ENCODE results near the gene TUT4.

TUT4 gene

DNA sequence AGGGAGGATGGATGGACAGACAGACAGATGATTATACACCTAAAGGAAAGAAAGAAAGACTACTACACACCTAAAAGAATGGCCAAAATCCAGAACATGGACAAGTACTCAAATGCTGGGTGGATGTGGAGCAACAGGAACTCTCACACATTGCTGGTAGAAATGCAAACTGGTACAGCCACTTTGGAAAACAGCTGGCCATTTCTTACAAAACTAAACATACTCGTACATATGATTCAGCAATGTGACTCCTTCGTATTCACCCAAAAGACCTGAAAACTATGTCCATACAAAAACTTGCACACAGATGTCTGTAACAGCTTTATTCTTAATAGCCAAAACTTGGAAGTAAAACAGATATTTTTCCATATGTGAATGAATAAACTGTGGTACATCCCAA lies 97.2 kb downstream of the TUT4 start:
- DNase-seq = no peak

DNA sequence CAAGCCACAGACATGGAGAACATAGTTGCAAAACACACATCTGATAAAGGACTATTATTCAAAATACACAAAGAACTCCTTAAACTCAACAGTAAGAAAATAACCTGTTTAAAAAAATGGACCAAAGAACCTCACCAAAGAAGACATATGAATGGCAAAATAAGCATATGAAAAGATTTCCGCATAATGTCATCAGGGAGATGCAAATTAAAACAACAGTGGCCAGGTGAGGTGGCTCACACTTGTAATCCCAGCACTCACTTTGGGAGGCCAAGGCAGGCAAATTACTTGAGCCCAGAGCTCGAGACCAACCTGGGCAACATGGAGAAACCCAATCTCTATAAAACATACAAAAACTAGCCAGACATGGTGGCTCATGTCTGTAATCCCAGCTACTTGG lies 98.1 kb downstream of the TUT4 start:
- no peak for DNase-seq

DNA sequence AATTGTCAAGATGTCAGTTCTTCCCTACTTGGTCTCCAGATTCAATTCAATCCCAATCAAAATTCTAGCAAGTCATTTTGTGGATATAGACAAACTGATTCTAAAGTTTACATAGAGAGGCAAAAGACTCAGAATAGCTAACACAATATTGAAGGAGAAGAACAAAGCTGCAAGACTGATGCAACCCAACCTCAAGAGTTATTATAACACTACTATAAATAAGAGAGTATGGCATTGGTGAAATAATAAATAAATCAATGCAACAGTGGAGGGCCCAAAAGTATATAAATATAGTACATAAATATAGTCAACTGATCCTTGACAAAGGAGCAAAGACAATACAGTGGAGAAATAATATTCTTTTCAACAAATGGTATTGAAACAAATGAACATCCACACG lies 98.8 kb downstream of the TUT4 start:
- DNase-seq = no peak

DNA sequence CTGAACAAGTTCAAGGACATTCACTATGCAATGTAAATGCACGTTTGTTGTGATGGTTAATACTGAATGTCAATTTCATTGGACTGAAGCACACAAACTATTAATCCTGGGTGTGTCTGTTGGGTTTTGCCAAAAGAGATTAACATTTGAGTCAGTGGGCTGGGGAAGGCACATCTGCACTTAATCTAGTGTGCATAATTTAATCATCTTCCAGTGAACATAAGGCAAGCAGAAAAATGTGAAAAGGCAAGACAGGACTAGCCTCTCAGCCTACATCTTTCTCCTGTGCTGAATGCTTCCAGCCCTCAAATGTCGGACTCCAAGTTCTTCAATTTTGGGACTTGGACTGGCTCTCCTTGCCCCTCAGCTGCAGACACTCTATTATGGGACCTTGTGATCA lies 108.4 kb downstream of the TUT4 start:
- no peak for DNase-seq

DNA sequence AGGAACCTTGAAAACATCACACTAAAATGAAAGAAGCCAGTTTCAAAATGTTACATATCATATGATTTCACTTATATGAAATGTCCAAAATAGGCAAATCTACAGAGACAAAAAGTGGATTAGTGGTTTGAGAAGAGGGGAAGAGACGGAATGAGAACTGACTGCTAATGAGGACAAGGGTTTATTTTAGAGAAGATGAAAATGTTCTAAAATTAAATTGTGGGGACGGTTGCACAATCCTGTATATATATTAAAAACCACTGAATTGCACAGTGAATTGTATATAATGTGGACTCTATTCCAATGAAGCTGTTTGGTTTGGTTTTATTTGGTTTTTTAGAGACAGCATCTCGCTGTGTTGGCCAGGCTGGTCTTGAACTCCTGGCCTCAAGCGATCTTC lies 112.9 kb downstream of the TUT4 start:
- DNase-seq = no peak

DNA sequence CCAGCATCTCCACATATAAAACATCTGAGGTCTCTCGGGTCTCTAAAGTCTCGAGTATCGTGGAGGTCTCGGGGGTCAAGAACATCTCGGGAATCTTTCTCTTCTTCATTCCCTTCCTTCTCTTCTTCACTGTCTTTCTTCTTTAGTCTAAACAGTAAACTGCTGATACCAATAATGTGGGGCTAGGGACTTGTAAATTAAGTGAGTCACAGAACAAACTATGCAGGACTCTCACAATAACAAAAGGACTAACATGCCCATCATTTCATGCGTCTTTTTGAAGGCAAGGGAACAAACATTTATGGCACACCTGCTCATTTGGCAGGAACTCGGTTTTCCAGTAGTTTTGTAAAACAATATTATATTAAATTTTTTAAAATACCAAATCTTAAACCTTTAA lies 116.1 kb downstream of the TUT4 start:
- no peak for DNase-seq

DNA sequence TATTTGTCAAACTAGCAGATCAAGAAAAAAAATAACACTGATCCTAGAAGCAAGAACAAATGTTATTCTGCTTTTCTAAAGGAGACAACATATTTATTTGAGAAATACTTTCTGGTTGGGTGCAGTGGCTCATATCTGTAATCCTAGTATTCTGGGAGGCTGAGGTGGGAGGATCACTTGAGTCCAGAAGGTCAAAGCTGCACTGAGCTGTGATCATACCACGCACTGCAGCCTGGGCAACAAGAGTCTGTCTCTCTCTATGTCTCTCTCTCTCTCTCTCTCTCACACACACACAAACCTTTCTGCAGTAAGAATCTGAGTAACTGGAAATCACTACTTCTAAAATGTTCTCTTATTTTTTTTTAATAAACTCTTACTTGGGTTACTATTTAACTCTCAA lies 117.2 kb downstream of the TUT4 start:
- DNase-seq = no peak

DNA sequence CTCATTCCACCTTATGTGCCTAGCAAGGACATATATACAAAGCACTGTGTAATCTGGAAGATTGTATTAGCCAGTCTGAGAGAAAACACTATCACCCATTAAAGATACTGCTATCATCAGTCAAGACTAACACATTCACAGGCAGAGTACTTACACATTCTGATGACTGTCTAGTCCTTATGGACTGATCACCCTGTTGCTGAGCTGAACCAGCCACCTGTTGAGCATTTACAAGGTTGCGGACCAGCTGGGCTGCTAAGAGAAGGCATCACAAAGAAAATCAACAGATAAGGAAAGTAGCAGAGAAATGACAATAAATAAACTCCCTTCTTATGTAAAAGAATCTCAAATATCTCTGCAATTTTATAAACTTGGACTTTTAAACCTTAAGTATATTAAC lies 117.7 kb downstream of the TUT4 start:
- DNase-seq = no peak

DNA sequence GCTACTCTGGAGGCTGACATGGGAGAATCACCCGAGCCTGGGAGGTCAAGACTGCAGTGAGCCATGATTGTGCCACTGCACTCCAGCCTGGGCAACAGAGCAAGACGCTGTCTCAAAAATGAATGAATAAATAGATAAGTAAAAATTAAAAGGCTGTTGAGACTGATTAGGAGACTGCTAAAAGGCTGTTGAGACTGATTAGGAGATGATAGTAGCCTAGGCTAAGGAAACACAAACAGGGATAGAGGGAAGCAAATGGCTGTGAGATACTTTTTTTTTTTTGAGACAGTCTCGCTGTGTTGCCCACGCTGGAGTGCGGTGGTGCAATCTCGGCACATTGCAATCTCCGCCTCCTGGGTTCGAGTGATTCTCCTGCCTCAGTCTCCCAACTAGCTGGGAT lies 120.1 kb downstream of the TUT4 start:
- no peak for DNase-seq

DNA sequence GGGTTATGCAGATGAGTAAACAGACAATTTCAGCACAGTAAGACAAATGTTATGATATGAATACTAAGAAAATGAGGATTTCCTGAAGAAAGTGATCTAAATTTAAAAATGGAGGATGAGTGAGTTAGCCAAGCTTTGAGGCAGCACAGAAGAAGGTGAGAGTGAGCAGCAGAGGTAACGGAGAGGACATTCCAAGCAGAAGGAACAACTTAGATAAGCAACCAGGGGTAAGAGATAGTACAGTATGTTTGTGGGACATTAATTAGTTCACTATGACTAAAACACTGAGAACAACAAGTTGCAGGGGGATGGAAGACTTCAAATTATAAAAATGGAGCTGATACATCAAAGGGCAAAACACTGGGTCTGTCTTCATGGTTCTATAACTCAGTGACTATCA lies 125.7 kb downstream of the TUT4 start:
- DNase-seq = no peak

DNA sequence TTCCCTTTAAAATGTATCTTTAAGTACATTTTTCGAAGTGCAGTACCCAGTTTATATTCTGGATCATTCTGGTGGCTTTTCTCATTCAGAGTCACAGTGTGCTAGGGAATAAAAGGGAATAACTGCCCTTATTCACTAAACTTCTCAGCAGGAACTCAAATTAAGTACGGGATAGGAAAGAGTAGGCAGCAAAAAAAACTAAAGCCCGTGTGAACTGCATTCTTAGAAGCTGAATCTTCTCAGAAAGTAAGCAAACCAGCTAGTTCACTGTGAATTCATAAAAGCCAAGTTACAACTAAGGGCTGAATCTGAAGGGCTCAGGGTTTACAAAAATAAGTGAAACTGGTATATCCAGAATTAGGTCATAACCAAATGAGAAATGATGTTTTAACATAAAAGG lies 126.5 kb downstream of the TUT4 start:
- no peak for DNase-seq

DNA sequence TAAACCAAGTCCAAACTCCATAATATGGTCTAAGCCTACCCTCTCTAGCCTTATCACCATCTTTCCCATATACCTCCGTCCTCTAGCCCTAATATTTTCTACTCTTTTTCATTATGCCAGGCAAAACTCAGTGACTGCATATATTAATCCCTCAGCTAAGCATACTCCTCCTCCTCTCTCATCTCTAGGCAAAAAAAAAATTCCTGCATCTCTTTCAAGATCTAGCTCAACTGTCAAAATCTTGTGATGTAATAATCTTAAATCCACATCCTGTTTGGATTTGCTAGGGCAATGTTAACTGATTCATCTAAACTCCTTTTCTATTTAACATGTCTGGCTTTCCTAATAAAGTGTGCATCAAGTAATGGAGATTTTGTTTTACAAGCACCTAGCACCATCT lies 128.1 kb downstream of the TUT4 start:
- DNase-seq = no peak

DNA sequence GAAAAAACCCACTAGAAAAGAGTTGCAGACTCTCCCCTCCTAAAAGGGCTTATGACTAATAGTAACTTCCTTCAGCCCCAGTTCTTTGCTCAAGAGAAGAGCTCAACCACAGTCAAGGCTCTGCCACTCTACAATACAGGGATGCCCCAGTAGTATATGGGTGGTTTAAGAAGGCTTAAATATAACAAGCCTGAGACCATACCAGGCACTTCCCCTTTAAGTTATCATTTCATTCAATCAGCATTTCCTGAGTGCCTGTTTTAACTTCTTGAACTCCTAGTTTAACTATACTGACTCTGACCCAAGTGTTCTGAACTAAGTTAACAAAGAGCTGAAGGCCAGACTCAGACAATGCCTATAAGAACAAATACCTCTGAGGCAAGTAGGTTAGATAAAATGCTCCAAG lies 128.7 kb downstream of the TUT4 start:
- DNase-seq = peak; percentile 6

DNA sequence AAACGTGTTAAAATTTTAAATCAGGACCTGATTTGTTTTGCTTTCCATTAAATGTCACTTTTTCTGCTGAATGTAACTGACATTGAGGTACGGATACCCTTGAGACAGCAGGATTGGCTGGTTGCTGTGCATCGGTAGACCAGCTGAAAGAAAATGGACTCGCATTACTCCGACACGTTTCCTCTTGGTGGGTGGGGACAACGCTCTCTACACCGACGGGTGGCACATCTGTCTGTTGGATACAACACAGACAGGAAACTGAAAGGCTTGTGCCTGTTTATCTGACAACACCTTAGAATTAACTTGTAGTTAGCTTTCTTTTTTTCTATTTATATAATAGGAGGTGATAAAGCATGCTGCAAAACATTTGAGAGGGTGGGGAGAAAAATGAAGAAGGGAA lies 129.1 kb downstream of the TUT4 start:
- peak; percentile 69 for DNase-seq

DNA sequence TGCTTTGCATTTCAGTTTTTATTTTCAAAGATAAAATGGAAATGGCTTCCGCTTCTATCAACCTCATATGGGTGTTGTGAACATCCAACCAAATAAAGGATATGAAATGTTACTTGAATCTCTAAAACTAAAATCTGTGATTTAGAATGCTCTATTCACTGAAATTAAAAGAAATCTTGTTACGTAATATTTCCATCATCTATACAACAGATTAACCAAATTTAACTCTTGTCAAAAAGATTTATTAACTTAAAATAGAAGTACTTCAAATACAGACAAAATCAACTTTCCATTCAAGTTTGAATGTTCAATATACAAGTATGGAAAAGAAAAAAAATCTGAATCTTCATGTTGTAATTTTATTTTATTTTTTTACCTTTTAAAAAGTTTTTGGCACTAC lies 129.8 kb downstream of the TUT4 start:
- no peak for DNase-seq

DNA sequence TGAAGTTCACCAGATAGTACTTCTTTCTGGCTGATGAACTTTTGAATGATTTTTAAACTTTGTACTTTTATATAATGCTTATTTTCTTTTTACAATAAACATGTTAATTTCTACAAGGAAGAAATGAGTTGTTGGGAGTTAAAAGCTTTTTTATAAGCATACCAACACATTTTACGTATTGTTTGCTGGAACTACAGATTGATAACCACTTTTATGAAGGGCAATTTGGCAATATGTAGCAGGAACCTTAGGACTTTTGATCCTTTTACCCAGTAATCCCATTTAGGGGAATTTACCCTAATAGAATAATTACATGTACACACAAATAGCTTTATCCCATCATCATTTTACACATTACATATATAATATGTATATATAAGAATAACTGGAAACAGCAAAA lies 132.2 kb downstream of the TUT4 start:
- DNase-seq = no peak

DNA sequence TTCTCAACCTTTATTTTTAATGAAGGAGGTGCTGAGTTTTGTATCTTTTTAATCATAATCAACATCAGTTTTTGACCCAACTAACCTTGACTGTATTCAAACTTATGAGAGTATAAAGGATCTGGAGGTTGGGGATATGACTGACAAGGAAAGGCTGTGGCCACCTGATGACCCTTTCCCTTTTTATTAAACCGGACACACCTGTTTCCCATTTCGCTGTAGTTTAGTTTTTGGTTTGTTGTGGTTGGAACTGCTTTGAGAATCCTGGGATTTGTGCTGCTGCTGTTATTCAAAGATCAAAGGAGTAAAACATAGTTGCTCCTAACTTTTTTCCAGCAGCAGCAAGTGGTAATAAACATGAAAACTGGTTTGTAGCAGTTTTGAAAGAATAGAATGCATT lies 136.1 kb downstream of the TUT4 start:
- no peak for DNase-seq

DNA sequence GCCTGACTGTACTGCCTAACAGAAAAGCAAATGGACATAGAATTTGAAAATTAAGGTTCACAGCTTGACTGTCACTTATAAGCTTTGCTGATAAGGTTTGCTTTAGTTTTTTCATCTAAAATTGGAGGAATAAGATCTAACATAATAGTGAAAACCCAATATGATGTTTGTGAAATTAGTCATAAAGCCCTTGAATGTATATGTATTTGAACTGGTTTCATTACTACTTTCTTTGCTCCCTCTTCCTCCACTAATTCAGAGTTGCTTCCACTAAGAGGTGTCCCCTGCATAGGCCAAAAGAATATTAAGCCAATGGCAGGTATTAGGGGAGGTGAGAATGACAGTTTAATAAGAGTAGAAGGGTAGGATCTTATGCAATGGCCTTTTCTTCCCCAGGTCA lies 137.9 kb downstream of the TUT4 start:
- no peak for DNase-seq

DNA sequence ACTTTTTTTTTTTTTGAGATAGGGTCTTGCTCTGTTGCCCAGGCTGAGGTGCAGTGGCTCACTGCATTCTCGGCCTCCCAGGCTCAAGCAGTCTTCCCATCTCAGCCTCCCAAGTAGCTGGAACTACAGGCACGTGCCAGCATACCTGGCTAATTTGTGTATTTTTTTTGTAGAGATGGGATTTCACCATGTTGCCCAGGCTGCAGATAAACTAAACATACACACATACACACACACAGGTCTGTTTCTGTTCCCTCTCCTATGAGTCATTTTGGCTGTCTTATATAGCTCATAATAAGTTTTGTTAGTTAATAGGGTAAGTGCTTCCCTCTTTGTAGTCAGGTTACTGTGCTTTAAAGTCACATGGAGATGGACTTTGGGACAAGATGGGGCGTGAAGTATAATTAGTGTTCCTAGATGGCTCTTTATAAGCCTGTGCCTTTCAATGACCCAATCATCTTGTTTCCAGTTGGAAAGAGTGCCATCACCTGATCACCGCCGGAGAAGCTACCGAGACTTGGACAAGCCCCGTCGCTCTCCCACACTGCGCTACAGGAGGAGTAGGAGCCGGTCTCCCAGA lies 139.4 kb downstream of the TUT4 start:
- DNase-seq = no peak

DNA sequence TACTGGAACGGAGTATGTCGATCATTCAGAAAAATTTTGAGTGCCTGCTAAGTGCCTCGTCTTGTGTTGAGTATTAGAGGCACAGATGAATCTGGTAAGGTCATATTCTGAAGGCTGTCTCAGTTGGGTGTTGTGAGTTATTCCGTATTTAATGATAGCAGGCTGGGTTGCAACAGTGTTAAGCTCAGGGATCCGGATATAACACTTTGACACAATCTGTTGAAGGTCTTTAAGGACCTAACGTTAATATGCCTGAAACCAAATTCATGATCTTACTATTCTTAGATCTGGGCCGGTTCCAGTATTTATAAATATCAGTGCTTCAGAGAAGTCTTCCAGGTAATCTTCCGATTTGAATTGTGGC lies 147.9 kb downstream of the TUT4 start:
- DNase-seq = no peak

DNA sequence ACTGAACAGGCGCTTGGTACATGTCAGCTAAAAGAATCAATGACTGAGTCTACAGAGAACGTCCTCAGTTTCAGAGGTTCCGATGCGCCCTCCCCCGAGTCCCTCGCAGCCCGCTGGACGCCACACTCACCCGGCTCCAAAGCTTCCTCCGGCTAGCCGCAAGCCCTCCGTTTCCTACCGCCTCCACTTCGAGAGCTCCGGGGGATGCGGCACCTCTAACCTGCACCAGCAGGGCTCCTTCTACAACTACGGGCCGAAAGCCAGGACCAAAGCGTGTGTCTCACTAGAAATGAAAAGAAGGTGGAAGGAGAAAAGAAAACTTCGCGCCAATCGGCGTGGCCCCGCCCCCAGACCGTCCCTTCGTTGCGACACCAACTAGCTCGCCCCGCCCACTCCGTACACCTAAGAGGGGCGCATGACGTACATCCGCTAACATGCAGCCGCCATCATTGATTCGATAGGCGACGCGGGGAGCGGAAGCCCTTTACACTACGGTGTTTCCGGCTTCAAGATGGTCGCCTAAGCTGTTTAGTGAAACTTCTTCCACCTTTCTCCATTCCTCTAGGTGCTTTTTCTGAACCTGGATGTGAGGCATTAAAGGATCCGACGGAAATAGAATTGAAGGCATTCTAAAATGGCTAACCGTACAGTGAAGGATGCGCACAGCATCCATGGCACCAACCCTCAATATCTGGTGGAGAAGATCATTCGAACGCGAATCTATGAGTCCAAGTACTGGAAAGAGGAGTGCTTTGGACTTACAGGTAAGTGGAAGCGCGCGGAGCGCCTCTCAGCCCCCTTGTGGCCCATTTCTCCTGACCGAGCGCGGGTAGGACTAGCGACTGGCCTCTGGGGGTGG lies 148.5 kb downstream of the TUT4 start, which contains the start of the genes ORC1 and PRPF38A:
TSS of gene ORC1 (minus strand) at position 308 of the 859 bp plus-strand sequence. CDS start 2,200 bp downstream, outside the sequence.
TSS of gene PRPF38A (plus strand) at position 487 of the 859 bp plus-strand sequence. CDS start at position 635, 148 bp downstream.
- peak; percentile 94 for DNase-seq

DNA sequence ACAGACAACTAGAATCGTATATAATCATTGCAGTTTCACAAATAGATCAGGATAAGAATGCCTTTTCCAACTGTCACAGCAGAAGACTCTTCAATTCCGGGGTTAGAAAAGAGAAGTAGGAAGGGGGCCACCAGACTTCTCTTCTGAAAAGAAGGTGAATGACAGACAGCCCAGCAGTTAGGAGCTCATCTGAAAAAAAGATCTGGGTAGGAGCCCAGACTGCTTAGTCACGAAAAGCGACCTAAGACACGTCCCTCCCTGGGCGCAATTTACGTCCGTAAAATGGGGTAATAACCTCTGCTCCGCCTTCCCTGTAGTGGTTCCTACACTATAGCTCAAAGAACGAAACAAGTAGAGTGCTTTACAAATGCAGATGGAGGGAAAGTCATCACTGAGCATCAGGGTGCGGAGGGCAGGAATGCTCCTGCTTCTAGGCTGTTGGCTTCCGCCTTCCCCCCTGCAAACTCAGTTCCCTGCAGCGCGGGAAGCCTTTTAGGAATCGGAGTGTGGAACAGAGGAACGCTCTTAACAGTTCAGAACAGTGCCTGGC lies 149.3 kb downstream of the TUT4 start:
- peak; percentile 31 for DNase-seq

DNA sequence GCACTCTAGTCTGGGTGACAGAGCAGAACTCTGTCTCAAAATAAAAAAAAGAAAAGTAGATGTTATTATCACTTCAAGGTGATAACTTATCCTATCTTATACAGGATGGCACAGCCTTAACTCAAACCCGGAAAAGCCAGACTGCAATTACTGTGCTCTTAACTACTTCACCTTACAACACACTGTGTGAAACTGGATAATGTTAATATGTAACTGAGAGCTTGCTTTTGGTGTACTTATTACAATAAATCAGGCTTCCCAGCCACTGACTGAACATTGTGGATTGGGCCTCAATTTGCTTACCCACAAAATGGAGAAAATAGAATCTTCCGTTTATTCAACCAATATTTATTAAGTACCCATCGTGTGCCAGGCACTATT lies 150.0 kb downstream of the TUT4 start:
- DNase-seq = no peak

DNA sequence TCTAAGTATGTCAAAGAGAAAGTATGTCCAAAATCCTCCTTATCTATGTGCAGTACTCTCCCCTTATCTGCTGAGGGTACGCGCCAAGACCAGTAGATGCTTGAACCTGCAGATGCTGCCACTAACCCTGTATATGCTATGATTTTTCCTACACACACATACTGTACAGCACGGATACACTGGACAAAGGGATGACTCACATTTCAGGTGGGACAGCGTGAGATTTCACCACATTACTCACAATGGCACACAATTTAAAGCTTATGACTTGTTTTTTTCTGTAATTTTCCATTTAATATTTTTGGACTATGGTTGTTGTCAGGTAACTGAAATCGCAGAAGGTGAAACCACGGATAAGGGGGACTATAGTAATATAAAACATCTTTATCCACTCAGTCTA lies 152.8 kb downstream of the TUT4 start:
- no peak for DNase-seq
